ENCODE results near the gene UBXN1.

GRCh38 chr11:62719302-62719978 is 40.6 kb upstream of the UBXN1 start:
- no peak for TF ChIP-seq POLR2A (IDR thresholded peaks at IDR 0.05; ENCODE audit: low read depth, low read length)
- no peak for TF ChIP-seq POLR2AphosphoS5 (IDR thresholded peaks at IDR 0.05; ENCODE audit: low read depth, low read length)
- TF ChIP-seq TAF1 (IDR thresholded peaks at IDR 0.05; ENCODE audit: borderline replicate concordance, low read depth, low read length): no peak
